ENCODE data around the gene MFSD12. TPM values are rescaled to one million over a fixed set of nuclear protein-coding genes. Genes with fewer than 3 reads are reported as not detected.

MFSD12 gene
- total and polyA plus RNA-seq, 2 of the 8 experiments (the other 6 are each of a cell fraction or from before 2014, with no cell fraction given): 59.6 to 71.3 TPM

DNA sequence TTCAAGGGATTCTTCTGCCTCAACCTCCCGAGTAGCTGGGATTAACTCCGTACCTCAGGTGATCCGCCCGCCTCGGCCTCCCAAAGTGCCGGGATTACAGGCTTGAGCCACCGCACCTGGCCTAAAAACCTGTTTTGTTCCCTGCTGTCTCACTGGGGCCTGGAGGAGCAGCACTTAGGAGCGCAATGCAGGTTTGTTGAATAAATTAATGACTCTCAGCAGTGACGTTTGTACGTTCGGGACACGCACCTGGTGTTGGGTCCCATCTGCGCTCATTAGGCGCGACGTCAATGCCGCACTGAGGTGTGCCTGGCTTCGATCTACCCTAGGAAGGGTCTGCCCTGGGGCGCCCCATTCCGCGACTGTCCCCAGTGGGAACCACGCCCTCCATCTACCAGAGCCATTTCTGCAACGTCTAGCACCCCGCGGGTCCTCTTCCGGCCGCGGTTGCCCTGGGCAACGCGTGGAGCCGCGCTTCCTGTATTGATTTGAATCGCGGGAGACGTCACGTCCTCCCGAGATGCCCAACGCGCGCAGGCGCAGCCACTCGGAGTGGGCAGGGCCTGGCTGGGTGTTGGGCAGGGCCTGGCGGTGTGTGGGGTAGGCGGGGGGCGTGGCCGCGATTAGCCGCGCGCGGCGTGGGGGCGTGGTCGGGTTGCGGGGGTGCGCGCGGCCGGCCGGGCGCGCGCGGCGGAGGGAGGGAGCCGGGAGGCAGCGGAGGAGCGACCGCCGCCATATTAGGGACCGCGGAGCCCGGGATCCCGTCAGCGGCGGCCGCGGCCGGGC lies 51.6 kb downstream of the MFSD12 start, which contains the start of gene FZR1:
FZR1 (plus strand) TSS at position 714 of the 786 bp plus-strand sequence. CDS start 16,679 bp downstream, outside the sequence.
- H4K91ac ChIP-seq (replicated peaks; ENCODE audit: insufficient read length, low read length): peak within 1 kb of the TSS; percentile 98
- 4% methylated on average over 66 of the region's 79 CpGs; no CpG with 5 or more reads in 1 of the 2 experiments for WGBS, 2 experiments (ENCODE audit: extremely low coverage in 1 of 2, insufficient coverage in 1 of 2, insufficient read length in 1 of 2, insufficient replicate concordance in 2 of 2, low coverage in 1 of 2, low lambda C conversion rate in 2 of 2, missing lambda C conversion rate in 1 of 2)
- no peak within 1 kb of the TSS for H3K14ac ChIP-seq (ENCODE audit: insufficient read length)
- peak within 1 kb of the TSS; percentile 90 for H3K27ac ChIP-seq (ENCODE audit: low read depth, low read length)
- DNase-seq (ENCODE audit: low read depth in 1 of 2, low spot score in 2 of 2): peak; percentile 93 to 98
- peaks cover 18% of the 10 kb centered on the region for H3K23me2 ChIP-seq (ENCODE audit: low read depth, low read length)
- peak within 1 kb of the TSS; percentile 75; the same call in 1 of the 2 replicates for H2BK12ac ChIP-seq (ENCODE audit: low read depth, low read length)
- H3K4me1 ChIP-seq (replicated peaks in 1 of 4; ENCODE audit: control insufficient read depth in 3 of 4, insufficient read depth in 4 of 4, low read length in 3 of 4): peaks cover 0 to 9% (median 7%) of the 10 kb centered on the region in 4 experiments; a peak in 3 of 7 replicates
- peak within 1 kb of the TSS; percentile 95 to 99 for H3K4me2 ChIP-seq (ENCODE audit: insufficient read depth in 1 of 2, low read depth in 2 of 2, low read length in 2 of 2)
- peak within 1 kb of the TSS; percentile 85 for H3K4ac ChIP-seq (replicated peaks; ENCODE audit: insufficient read length, low read depth, low read length)
- H3K9ac ChIP-seq (replicated peaks in 1 of 4; ENCODE audit: extremely low read depth in 1 of 4, low read depth in 3 of 4, low read length in 3 of 4): peak within 1 kb of the TSS; percentile 6 to 73 (median 58)
- no peak within 1 kb of the TSS for H2AK5ac ChIP-seq (ENCODE audit: low read depth, low read length)
- peak within 1 kb of the TSS; percentile 44 to 98 (median 58) for H3K4me3 ChIP-seq (ENCODE audit: extremely low read depth in 1 of 4, insufficient read depth in 2 of 4, low read depth in 3 of 4, low read length in 4 of 4)
- H3K9me3 ChIP-seq (ENCODE audit: insufficient read depth in 2 of 2, low read depth in 1 of 2, low read length in 1 of 2): no peaks in the 10 kb centered on the region
- peak within 1 kb of the TSS; percentile 86 for H3K56ac ChIP-seq (replicated peaks; ENCODE audit: insufficient read length, low read depth, low read length)
- H2BK120ac ChIP-seq (replicated peaks; ENCODE audit: low read depth, low read length): peak within 1 kb of the TSS; percentile 95
- H3K79me1 ChIP-seq (ENCODE audit: low read depth, low read length): peaks cover 15% of the 10 kb centered on the region
- H4K8ac ChIP-seq (ENCODE audit: extremely low read depth, insufficient read depth, low read length): peak within 1 kb of the TSS; percentile 95
- H4K5ac ChIP-seq (ENCODE audit: insufficient read length, low read depth, low read length): peak within 1 kb of the TSS; percentile 99
- H3K23ac ChIP-seq (ENCODE audit: insufficient read length): peak within 1 kb of the TSS; percentile 28
- H2BK15ac ChIP-seq (ENCODE audit: low read length): 0 out of 2 replicates have a peak within 1 kb of the TSS, but pooled peaks have one; percentile 18
- FAIRE-seq: peak; percentile 24
- H3K79me2 ChIP-seq (ENCODE audit: control insufficient read depth in 1 of 2, insufficient read depth in 2 of 2, low read length in 2 of 2): peaks cover 0 to 25% of the 10 kb centered on the region in 2 experiments; a peak in 2 of 4 replicates
- POLR2A ChIA-PET (ENCODE audit: partially characterized antibody): interaction anchor here (0.9 to 1.5 kb wide), 4 partner anchors 9 to 33 kb away, joined by 3 to 6 read pairs (median 4); partner anchors contain the start of gene TEKTIP1
- no peak within 1 kb of the TSS for H2BK20ac ChIP-seq (ENCODE audit: low read length)
- peaks cover 13 to 21% of the 10 kb centered on the region in 2 experiments for H4K20me1 ChIP-seq (replicated peaks in 1 of 2; ENCODE audit: control insufficient read depth in 1 of 2, insufficient read depth in 2 of 2, low read length in 2 of 2)
- peak within 1 kb of the TSS; percentile 93 for H3K18ac ChIP-seq (ENCODE audit: extremely low read depth, low read length)
- CTCF ChIA-PET (ENCODE audit: partially characterized antibody): no interaction called here
- H3K27me3 ChIP-seq (replicated peaks in 1 of 4; ENCODE audit: control insufficient read depth in 3 of 4, extremely low read depth in 1 of 4, insufficient read depth in 3 of 4, low read length in 3 of 4): no peaks in the 10 kb centered on the region
- H3K36me3 ChIP-seq (ENCODE audit: control insufficient read depth in 2 of 4, insufficient read depth in 4 of 4, low read length in 3 of 4): no peaks in the 10 kb centered on the region; a peak in 2 of 8 replicates
- H2AFZ ChIP-seq (ENCODE audit: low read length): peak within 1 kb of the TSS; percentile 37; the same call in 1 of the 2 replicates
- H2BK5ac ChIP-seq (ENCODE audit: low read depth, low read length): peak within 1 kb of the TSS; percentile 96
- no peak for TF ChIP-seq CBX8 (IDR thresholded peaks at IDR 0.05; ENCODE audit: borderline replicate concordance, low read depth, low read length)
- TF ChIP-seq YY1 (IDR thresholded peaks at IDR 0.05; ENCODE audit: low read depth, low read length): peak; percentile 91; the same call in 1 of the 2 replicates
- TF ChIP-seq BCL11A (IDR thresholded peaks at IDR 0.05; ENCODE audit: low read depth in 2 of 2, low read length in 2 of 2): no peak
- TF ChIP-seq RFX5 (IDR thresholded peaks at IDR 0.05; ENCODE audit: borderline replicate concordance, low read depth, low read length): no peak
- TF ChIP-seq HDAC2 (IDR thresholded peaks at IDR 0.05; ENCODE audit: borderline replicate concordance in 1 of 2, low read depth in 2 of 2, low read length in 2 of 2): peak; percentile 93 to 97
- TF ChIP-seq, protein P1, sequence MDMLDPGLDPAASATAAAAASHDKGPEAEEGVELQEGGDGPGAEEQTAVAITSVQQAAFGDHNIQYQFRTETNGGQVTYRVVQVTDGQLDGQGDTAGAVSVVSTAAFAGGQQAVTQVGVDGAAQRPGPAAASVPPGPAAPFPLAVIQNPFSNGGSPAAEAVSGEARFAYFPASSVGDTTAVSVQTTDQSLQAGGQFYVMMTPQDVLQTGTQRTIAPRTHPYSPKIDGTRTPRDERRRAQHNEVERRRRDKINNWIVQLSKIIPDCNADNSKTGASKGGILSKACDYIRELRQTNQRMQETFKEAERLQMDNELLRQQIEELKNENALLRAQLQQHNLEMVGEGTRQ (IDR thresholded peaks at IDR 0.05; ENCODE audit: low read length): no peak
- no peak for TF ChIP-seq EZH2 (IDR thresholded peaks at IDR 0.05; ENCODE audit: low read depth, low read length, severe bottlenecking)
- TF ChIP-seq GTF2F1 (IDR thresholded peaks at IDR 0.05; ENCODE audit: borderline replicate concordance, low read depth, low read length): no peak
- TF ChIP-seq CHD2 (IDR thresholded peaks at IDR 0.05; ENCODE audit: low read length): no peak

All from H1 (cell line).